NCI-H510A treated with DMSO at 0.1 percent for 48 hours (cell line): ENCODE data around the gene TLE2.
"Not testable (repeated sequence)": the region's sequence is repeated elsewhere in the genome, so short reads cannot be mapped to it uniquely, and the experiment has no call there.

Experiments used
- DNase-seq: peaks from one replicate; lab custom pipeline; 2025; lab: John Stamatoyannopoulos, UW

The TLE2 gene

DNA sequence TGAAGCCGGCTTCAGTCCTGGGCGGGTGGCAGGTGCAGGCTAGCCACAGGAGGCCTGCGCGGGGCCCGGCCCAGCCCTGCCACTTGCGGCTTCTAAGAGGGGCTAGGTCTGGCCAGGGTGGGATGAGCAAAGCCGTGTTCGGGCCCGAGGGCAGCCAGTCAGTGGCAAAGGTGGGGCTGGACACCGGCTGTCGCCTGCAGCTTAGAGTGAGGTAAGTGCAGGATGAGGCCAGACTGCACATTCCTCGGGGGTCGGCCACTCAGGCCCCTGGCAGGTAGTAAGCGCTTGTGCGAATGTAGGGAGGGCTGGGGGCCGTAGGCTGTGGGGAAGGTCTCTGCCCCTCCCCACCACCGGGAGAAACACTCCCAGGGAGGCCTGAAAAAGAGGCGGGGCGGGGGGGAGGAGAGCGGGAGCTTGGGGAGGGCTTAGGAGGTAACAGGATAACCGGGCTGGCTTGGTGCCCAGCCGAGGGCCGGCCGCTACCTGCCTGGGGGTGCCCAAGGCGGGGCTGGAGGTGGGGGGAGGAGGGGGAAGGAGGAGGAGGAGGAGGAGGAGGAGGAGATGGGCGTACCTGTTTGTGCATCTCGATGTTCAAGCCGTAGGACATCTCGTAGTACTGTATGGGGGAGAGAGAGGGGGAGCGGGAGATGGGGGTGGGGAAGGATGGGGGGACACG, 26.8 kb upstream of the TLE2 start:
- peak; percentile 57 for DNase-seq

DNA sequence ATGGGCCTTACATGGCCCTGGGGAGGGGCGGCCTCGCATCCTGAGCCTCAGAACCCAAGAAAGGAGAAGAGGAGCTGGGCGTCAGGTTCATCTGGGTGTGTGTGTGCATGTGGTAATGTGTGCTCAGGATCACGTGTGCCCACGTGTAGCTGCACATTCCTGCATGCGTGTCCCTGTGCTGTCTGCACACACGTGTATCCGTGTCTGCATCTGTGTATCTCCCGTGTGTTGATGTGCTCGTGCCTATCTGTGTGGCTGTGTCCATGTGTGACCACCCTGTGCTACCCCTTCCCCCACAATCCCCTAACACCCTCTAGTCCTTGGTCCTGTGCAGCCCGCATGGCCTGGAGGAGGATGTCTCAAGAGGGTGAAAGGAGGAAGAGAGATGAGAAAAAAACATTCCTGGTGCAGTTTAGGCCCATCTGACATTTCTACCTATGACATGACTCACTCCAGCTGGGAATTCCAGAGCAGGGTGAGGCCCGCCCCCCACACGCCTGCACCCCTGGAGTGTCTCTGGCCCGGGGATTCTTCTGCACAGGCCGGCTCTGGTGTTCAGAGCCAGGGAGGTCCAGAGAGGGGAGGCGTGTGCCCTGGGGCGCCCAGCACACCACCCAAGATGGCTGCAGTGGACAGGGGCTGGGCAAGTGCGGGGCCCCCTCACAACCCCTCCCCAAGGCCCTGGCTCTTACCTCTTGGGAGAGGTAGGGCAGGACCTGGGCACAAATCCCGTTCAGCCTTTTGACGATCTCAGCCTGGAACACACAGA, 26.1 kb upstream of the TLE2 start:
- DNase-seq, result no peak

GRCh38 chr19:3054265-3054971, 25.3 kb upstream of the TLE2 start:
- DNase-seq, result no peak

GRCh38 chr19:3053780-3054179, 24.7 kb upstream of the TLE2 start:
- no peak for DNase-seq

- DNase-seq, result no peak
Observed at GRCh38 chr19:3053218-3053621, 24.1 kb upstream of the TLE2 start.

GRCh38 chr19:3050016-3050415, 20.9 kb upstream of the TLE2 start:
- not testable (repeated sequence) for DNase-seq

DNA sequence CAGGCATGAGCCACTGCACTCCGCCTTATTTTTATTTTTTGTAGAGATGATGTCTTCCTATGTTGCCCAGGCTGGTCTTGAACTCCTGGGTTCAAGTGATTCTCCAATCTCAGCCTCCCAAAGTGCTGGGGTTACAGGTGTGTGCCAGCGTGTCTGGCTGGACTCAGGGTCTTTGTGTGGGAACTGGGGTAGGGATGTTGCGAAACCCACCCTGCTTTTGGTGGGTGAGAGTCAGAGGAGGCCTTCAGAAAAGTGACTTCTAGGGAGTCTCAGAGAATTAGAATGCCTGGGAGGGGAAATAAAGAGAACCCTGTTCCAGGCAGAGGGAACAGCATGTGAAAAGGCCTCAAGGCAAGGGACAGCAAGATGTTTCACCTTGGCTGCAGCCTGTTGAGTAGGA, 20.0 kb upstream of the TLE2 start:
- no peak for DNase-seq

DNA sequence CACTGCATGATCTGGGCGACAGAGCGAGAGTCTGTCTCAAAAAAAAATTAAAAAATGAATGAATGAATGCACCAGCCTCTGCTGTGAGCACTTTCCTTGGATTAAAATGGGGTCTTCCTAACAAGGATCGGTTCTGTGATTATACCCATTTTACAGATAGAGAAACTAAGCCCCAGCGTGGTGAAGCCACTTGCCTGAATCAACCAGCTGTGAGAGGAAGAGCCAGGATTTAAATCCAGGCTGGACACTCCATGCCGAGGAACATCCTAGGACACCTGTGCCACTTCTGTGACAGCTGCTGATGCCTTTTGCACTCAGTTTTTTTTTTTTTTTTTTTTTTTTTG, 19.1 kb upstream of the TLE2 start:
- DNase-seq, result no peak

GRCh38 chr19:3047496-3048189, 18.6 kb upstream of the TLE2 start:
- DNase-seq, result peak; percentile 76

DNA sequence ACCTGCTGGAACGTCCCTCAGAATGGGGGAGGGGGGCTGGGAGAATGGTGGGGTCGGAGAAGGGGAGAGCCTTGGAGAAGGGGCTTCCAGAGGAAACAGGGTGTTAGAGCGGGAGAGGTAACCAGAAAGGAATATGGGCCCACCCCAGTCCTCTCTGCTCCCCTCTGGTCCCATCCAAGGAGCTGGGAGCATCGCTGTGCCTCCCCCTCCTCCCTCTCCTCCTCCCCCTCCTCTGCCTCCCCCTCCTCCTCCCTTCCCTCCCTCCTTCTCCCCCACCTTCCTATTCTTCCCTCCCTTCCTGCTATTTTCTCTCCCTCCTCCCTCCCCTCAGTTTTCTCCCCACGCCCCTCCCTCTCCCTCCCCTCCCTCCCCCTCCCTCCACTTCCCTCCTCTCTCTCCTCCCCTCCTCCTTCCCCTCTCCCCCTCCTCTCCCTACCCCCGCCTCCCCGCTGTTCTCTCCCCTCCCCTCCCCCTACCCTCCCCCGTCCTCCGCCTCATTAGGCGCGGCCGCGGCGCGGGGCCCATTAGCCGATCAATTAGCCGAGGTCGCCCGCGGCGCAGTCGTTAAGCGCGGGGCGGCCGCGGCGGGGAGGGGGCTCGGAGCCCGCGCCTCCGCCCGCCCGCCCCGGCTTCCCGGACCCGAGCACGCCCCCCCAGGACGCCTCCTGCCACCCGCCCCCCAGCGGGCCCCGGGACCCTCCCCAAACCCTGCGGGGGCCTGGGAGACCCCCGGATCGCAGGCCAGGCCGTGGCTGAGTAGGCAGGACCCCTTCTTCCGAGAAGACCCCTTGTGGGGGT, 17.8 kb upstream of the TLE2 start:
- DNase-seq, result peak; percentile 47

DNA sequence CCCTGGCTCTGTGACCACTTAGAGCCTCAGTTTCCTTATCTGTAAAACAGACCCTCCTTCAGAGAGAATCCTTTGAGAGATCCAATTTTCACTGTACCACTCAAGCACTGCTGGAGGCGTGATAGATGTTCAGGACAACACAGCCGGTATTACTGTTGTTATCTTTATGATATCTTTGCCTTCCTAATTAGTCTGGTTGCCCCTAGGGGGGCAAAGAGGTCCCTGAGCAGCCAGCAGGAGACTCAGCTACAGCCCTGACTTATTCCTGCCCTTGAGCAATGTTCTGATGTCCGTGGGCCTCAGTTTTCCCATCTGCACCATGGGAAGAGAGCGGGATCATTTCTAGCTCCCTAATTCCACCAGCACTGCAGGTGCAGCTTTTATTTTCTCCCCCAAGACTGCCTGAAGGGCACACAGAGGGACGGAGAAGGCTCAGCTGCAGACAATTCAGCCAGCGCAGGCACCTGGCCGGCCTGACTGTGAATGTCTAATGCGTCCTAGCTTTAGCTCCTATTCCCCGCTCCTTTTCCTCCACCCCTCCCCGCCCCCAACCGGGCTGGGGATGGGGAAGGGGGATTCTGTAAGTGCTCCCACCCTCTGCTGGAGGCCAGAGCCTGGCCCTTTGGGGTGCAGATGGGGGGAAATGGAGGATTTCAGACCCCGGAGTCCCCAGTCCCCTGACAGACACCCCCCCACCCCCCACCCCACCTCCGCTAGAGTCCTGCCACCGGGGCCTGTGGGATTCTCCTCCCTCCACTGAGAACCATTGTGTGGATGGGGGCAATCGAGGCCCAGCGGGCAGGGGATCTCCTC, 17.0 kb upstream of the TLE2 start:
- peak; percentile 16 for DNase-seq

- no peak for DNase-seq
Observed at GRCh38 chr19:3045191-3045590, 16.1 kb upstream of the TLE2 start.

GRCh38 chr19:3042621-3043267, 13.7 kb upstream of the TLE2 start:
- DNase-seq, result no peak

DNA sequence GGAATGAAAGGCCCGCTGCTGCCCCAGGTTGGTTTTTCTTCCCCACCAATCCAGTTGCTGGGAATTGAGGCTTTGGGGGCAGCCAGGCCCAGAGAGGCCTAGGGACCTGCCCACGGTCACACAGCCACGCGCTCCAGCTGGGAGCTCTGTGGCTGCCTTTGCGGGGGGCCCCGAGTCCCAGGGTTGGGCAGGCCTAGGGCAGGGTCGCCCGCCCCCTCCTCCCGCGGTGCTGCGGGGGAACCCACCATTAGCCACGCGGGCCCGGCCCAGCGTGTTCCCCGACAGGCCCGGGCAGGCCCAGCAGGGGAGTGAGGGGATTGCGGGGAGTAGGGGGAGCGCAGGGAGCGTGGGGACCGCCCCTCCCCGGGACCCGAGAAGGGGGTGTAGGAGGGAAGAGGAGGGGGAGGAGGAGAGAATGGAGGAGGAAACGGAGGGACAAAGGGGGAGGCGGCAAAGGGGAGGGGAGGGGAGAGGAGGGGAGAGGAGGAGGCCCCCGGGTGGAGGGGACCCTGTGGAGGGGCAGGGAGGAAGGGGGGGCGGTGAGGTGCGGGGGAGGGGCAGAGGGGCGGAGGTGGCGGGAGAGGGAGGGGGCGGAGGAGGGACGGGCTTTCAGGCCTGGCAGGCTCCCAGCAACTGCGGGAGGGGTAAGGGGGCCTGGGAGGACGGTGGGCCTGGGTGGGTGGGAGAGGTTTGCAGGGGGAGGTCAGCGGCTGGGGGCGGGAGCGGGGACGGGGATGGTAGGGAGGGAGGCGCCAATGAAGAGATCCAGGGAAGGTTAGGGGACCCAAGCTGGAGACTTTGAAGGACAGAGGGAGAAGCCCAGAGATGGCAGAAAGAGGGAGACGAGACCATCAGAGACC, 12.9 kb upstream of the TLE2 start:
- no peak for DNase-seq

GRCh38 chr19:3041327-3041726, 12.2 kb upstream of the TLE2 start:
- DNase-seq, result peak; percentile 9

DNA sequence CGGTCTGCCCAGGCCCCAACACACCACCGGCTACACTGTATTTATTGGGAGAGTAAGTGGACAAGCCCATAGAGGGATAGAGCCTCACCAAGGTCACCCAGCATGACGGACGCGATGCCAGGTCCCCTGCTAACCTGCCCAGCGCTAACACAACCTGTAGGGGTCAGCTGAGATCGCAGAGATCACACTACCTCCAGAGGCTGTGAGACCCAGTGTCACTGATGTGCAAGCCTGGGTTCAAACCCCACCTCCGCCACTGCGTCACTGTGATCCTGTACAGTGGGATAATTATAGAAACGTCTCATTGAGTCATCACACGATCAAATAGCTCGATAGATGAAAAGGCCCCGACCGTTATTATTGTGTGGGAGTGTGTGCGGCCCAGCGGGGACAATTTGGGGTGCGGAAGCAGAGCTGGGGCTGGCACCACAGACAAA, 10.6 kb upstream of the TLE2 start:
- DNase-seq, result no peak

- no peak for DNase-seq
Observed at GRCh38 chr19:3039125-3039524, 10.0 kb upstream of the TLE2 start.

DNA sequence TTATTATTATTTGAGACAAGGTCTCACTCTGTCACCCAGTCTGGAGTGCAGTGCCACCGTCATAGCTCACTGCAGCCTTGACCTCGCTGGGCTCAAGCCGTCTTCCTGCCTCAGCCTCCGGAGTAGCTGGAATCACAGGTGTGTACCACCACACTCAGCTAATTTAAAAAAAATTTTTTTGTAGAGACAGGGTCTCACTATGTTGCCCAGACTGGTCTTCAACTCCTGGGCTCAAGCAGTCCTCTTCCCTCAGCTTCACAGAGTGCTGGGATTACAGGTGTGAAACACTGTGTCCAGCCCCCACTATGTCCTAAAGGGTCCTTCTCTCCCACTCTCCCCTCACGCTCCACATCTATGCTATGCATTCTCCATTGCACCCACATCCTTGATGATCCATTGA, 9.1 kb upstream of the TLE2 start:
- DNase-seq, result no peak

GRCh38 chr19:3036977-3037544, 8.0 kb upstream of the TLE2 start:
- DNase-seq, result not testable (repeated sequence)
